Lower leg skin (tissue), 4 donors: ENCODE results near the gene MROH2A. TPM values are rescaled to one million over a fixed set of nuclear protein-coding genes. Genes with fewer than 3 reads are reported as not detected.

Experiments
- DNase-seq, 2 donors: peaks; one replicate each; pipeline ENCODE4 v3.0.0-alpha.2; 2019; ENCODE audit warnings: low spot score in 2 of 2
- H3K4me3 ChIP-seq: fragments of 200-600 bp; sonication (generic); 2 replicates; pipeline ENCODE4 v1.5.1; 2017; ENCODE audit warnings: mild to moderate bottlenecking, low read depth; ENCODE audit not compliant: poor library complexity, severe bottlenecking
- POLR2A ChIP-seq, 2 donors: fragments of 450-650 bp; IDR thresholded peaks; one replicate each; pipeline ENCODE4 v1.6.1; 2016 to 2017; ENCODE audit warnings: antibody characterized with exemption in 2 of 2, mild to moderate bottlenecking in 1 of 2, moderate library complexity in 1 of 2
- WGBS, 2 donors: methylation state at CpG; one replicate each; pipeline ENCODE4 v1.1.5; 2018; 5-methylcytosine and 5-hydroxymethylcytosine counted together
- intact Hi-C: fragments of 100-400 bp; cut with DNase I; formaldehyde crosslinking; loops from one replicate; pipeline ENCODE4 v1.15.0; 2023; ENCODE audit warnings: low total_unique reads
- total RNA-seq, 4 donors: library from RNA; depleted of rRNA; stranded (reverse); fragments of >200 nt; gene quantifications; one replicate each; pipeline ENCODE4 v1.1.0, GENCODE V29; 2016
- TF ChIP-seq, protein P1 (sequence below), 3 donors: fragments of 450-650 bp; IDR thresholded peaks; one replicate each; pipeline ENCODE4 v1.5.1; 2016; ENCODE audit warnings: antibody characterized with exemption in 3 of 3, mild to moderate bottlenecking in 3 of 3, moderate library complexity in 2 of 3

MROH2A gene
- total RNA-seq, 4 donors from 2014 or later, result 0.26 to 0.61 TPM; not detected in 2

DNA sequence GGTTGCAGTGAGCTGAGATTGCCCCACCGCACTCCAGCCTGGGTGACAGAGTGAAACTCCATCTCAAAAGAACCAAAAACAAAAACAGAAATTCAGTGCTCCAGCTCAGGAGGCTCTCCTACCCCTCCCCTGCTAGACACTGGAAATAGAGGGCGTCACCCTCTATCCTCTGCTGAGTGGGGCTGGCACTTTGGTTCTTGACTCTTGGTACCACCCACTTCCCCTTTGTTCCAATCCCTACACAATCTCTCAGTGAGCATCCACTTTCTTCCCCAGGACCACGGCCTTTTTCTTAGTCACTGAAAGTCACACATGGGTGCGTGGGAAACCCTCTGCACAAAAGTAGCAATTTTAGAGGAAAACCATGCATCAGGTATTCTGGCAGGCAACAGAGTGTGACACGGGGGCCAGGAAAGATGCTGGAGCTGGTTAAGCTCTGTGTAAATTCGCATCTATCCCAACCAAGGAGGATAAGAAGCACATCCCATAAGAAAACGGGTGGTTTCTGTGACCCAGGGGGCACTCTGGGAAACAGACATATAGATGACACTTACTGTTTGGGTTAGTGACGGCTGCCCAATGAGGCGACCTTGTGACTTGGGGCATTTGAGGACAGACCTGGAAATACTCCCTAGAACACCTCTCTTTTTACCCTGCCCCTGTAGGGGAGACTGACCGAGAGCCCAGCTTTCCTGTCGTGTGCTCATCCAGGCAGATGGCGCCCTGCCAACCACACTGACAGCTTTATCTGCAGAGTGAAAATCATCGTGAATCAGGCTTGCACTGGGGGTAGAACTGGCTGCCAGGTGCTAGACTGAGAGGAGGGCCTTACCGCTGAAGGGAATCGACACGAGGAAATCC, 68.5 kb downstream of the MROH2A start:
- TF ChIP-seq, protein P1, sequence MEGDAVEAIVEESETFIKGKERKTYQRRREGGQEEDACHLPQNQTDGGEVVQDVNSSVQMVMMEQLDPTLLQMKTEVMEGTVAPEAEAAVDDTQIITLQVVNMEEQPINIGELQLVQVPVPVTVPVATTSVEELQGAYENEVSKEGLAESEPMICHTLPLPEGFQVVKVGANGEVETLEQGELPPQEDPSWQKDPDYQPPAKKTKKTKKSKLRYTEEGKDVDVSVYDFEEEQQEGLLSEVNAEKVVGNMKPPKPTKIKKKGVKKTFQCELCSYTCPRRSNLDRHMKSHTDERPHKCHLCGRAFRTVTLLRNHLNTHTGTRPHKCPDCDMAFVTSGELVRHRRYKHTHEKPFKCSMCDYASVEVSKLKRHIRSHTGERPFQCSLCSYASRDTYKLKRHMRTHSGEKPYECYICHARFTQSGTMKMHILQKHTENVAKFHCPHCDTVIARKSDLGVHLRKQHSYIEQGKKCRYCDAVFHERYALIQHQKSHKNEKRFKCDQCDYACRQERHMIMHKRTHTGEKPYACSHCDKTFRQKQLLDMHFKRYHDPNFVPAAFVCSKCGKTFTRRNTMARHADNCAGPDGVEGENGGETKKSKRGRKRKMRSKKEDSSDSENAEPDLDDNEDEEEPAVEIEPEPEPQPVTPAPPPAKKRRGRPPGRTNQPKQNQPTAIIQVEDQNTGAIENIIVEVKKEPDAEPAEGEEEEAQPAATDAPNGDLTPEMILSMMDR (IDR thresholded peaks at IDR 0.05), result no peak
- TF ChIP-seq POLR2A (IDR thresholded peaks at IDR 0.05), result no peak
- intact Hi-C loops, result no loop called here
- no peak overlapping the region for H3K4me3 ChIP-seq
- 87 to 91% methylated on average over 16 of the region's 16 CpGs for WGBS, 2 donors
- peak in 1 of 2 donors; percentile 76 for DNase-seq

DNA sequence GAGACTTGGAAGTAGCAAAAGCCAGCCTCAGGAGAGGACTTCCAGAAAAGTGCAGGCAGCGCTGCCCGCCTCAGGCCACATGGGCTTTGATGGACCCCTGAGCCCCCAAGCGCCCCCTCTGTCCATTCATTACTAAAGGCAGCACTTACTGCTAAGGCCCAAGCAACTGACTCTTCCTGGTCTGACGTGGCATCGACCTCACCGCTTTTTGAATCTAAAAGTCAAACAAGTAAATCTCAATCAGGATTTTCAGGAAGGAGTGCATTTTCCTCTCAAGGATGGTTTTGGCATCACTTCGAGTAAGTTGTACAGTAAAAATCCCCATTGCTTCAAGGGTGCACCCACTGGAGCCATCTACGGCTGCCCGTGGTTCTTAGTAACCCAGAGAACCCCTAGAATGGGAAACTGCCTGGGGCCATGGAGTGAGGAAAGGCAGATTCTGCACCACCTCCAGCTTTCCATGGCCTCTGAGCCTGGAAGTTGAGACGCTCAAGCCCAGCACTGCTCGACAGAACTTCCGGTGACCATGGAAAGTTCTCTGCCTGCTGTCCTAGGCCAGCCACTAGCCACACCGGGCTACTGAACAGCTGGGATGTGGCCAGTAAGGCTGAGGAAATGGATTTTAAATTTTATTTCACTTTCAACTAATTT, 69.2 kb downstream of the MROH2A start:
- H3K4me3 ChIP-seq, result no peak overlapping the region
- WGBS, 2 donors, result 93 to 98% methylated on average over 13 of the region's 13 CpGs
- TF ChIP-seq POLR2A (IDR thresholded peaks at IDR 0.05), result no peak
- TF ChIP-seq, protein P1 (IDR thresholded peaks at IDR 0.05), result no peak
- DNase-seq, result peak in 1 of 2 donors; percentile 70
- intact Hi-C loops, result no loop called here

DNA sequence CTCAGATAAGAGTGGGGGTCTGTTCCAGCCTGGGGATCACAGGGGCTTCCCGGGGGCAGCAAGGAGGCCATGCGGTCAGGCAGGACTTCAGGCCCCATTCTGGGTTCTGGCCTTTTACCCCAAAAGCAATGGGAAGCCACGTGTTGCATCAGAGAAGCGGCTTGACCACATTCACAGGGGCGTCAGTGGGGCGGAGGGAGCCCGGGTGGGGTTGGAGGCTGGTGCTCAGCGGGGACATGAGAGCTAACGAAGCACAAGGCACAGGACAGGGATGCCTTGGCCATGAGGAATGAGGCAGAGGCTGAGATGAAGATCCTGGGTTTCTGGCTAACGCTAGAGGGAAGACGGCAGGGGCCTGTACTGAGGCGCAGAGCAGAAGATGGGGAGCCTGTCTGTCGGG, 70.1 kb downstream of the MROH2A start:
- WGBS, 2 donors, result 89 to 95% methylated on average over 13 of the region's 13 CpGs
- no peak for TF ChIP-seq POLR2A (IDR thresholded peaks at IDR 0.05)
- TF ChIP-seq, protein P1 (IDR thresholded peaks at IDR 0.05), result no peak
- intact Hi-C loops, result no loop called here
- no peak overlapping the region for H3K4me3 ChIP-seq
- no peak for DNase-seq

DNA sequence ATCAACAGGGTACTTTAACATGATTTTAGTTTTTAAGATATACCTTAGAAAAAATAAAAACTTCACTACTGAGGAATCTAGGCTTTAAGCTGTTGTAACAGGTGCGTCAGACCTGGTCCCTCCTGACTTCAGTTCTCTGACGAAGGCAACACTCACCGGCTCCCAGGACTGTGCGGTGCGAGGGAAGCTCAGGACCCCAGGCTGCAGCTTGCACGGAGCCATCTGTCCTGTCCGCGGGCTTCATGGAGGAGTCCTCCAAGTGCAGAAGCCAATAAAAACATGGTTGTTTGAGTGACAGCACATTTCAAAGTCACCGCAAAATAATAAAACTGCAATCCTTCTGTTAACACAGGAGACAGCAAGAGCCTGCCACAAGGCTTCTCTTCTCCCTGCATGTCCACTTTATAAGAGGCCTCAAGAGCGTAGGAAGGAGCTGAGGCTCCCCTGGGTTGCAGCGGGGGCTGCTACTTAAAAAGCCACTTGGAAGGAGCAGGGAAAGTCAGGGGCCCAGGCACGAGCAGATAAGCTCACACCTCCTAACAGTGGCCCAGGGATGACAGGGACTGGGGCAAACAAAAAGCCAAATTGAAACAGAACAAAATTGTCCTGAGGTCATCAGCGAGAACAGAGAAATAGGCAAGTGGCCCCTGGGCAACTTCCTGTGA, 71.6 kb downstream of the MROH2A start:
- intact Hi-C loops, result no loop called here
- WGBS, 2 donors, result 94 to 95% methylated on average over 13 of the region's 13 CpGs
- no peak for TF ChIP-seq POLR2A (IDR thresholded peaks at IDR 0.05)
- TF ChIP-seq, protein P1 (IDR thresholded peaks at IDR 0.05), result no peak
- H3K4me3 ChIP-seq, result no peak overlapping the region
- DNase-seq, result peak in 1 of 2 donors; percentile 72

DNA sequence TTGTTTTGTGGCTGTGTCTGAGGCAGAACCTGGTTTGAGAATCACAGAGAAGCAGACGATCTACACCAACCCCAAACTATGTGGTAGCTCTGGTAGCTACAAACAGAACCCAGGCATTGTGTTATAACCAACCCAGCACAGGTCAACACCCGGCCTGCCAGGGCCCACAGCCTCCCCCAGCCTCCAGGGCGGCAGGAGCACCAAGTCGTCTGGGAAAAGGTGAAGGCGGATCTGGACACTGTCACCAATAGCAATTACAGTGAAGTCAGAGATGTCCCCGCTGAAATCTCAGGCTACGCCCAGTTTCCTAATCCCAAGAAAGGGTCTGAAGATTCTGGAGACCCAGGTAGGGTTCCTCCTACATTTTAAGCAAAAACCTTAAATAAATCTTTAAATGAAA, 72.6 kb downstream of the MROH2A start:
- TF ChIP-seq POLR2A (IDR thresholded peaks at IDR 0.05), result no peak
- TF ChIP-seq, protein P1 (IDR thresholded peaks at IDR 0.05), result no peak
- peak in 1 of 2 donors; percentile 52 for DNase-seq
- WGBS, 2 donors, result 93% methylated on average over 7 of the region's 7 CpGs
- H3K4me3 ChIP-seq, result no peak overlapping the region
- intact Hi-C loops, result no loop called here
